ENCODE results near the gene MFAP3.

- TF ChIP-seq CTCF (optimal IDR thresholded peaks at IDR 0.05 in 1 of 3, IDR thresholded peaks at IDR 0.05 in 1 of 3, conservative IDR thresholded peaks at IDR 0.05 in 1 of 3; ENCODE audit: extremely low read depth in 1 of 3, insufficient read depth in 2 of 3, low read length in 3 of 3), result no peak
- TF ChIP-seq EZH2 (IDR thresholded peaks at IDR 0.05; ENCODE audit: low read length), result no peak
These were observed 47.9 kb downstream of the MFAP3 start for GRCh38 chr5:154086641-154087040.
